Measurements from ENCODE around the gene TMEM247. TPM values are rescaled to one million over a fixed set of nuclear protein-coding genes. Genes with fewer than 3 reads are reported as not detected.

The TMEM247 gene
- total RNA-seq, 1 experiment from 2014 or later, result not detected

- no peak for TF ChIP-seq ZNF512 (CRISPR knock-in tag; IDR thresholded peaks at IDR 0.05; ENCODE audit: borderline replicate concordance)
Measured at GRCh38 chr2:46519265-46519664, 39.9 kb downstream of the TMEM247 start (continued).

GRCh38 chr2:46520130-46520711 lies 40.9 kb downstream of the TMEM247 start:
- ATAC-seq (no peak), DNase-seq (ENCODE audit: low spot score) (no peak)
- no peak for TF ChIP-seq E2F1 (CRISPR knock-in tag; IDR thresholded peaks at IDR 0.05)
- no peak for TF ChIP-seq ATF1 (CRISPR knock-in tag; IDR thresholded peaks at IDR 0.05)
- no peak for TF ChIP-seq NFYB (CRISPR knock-in tag; conservative IDR thresholded peaks at IDR 0.05; ENCODE audit: low read depth)
- no peak for TF ChIP-seq GRHL2 (CRISPR knock-in tag; IDR thresholded peaks at IDR 0.05; ENCODE audit: insufficient replicate concordance, severe bottlenecking)
- no peak for TF ChIP-seq ATF6 (CRISPR knock-in tag; IDR thresholded peaks at IDR 0.05)
- TF ChIP-seq USF1 (CRISPR knock-in tag; IDR thresholded peaks at IDR 0.05), result no peak
- TF ChIP-seq FOXJ3 (CRISPR knock-in tag; IDR thresholded peaks at IDR 0.05; ENCODE audit: borderline replicate concordance), result no peak
- no peak for TF ChIP-seq STAT6 (CRISPR knock-in tag; conservative IDR thresholded peaks at IDR 0.05; ENCODE audit: low read depth)
- H3K36me3 Mint-ChIP-seq, result peaks cover 8% of the 10 kb centered on the region
- H3K4me3 Mint-ChIP-seq, result no peak overlapping the region
- ChIA-PET CTCF (interaction anchor here (0.6 to 0.9 kb wide), 2 partner anchors 20 to 35 kb away, joined by 4 read pairs; no protein-coding TSS in a partner anchor), POLR2A (no interaction called here)
- peaks cover 4% of the 10 kb centered on the region for H3K27me3 Mint-ChIP-seq (ENCODE audit: low read depth)
- H3K4me1 Mint-ChIP-seq, result 0 out of 2 replicates have a peak, but pooled peaks cover 3% of the 10 kb centered on the region
- no peak overlapping the region for H3K27ac Mint-ChIP-seq
- H3K9me3 Mint-ChIP-seq, result peaks cover 26% of the 10 kb centered on the region

GRCh38 chr2:46521215-46521683 lies 41.9 kb downstream of the TMEM247 start:
- TF ChIP-seq RELA (CRISPR knock-in tag; IDR thresholded peaks at IDR 0.05; ENCODE audit: borderline replicate concordance) (no peak), AFF4 (CRISPR knock-in tag; IDR thresholded peaks at IDR 0.05; ENCODE audit: borderline replicate concordance) (no peak), MLX (CRISPR knock-in tag; IDR thresholded peaks at IDR 0.05) (no peak), PRDM15 (CRISPR knock-in tag; IDR thresholded peaks at IDR 0.05) (no peak)
- ChIA-PET CTCF (no interaction called here), POLR2A (no interaction called here)
- H3K4me3 Mint-ChIP-seq, result no peak overlapping the region
- peaks cover 4% of the 10 kb centered on the region for H3K27me3 Mint-ChIP-seq (ENCODE audit: low read depth)
- no peaks in the 10 kb centered on the region for H3K36me3 Mint-ChIP-seq
- H3K4me1 Mint-ChIP-seq, result 0 out of 2 replicates have a peak, but pooled peaks cover 3% of the 10 kb centered on the region
- H3K9me3 Mint-ChIP-seq, result peaks cover 16% of the 10 kb centered on the region
- ATAC-seq (no peak), DNase-seq (ENCODE audit: low spot score) (no peak)
- no peak overlapping the region for H3K27ac Mint-ChIP-seq

Measured in WTC11 (cell line).